NCI-H1930 (cell line): ENCODE measurements around the gene PDILT.
A peak's percentile ranks its signal among the peaks of the same experiment; 100 is the strongest.

Source experiments
- DNase-seq, 2 experiments: peaks; one replicate each; lab custom pipeline; 2025; lab: John Stamatoyannopoulos, UW

The PDILT gene

DNA sequence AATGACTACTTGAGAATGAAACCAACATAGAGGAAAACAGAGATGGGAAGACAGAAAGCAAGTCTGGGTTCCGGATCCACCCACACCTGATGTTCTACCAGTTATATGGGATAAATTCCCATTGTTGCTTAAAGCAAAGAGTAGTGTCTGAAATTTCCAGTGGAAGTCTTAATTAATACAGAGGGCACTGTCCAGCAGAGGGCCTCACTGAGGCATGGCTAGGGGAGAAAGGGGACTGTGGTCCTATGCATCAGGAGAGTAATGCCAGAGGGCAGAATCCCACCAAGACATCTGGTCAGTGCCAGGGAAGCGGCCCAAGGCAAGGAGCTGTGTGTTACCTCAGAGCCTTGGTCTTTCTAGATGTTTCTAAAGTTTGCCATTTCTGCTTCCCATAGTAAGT, 44.5 kb downstream of the PDILT start:
- no peak for DNase-seq

- no peak for DNase-seq
Measured at GRCh38 chr16:20355114-20355782, 49.3 kb downstream of the PDILT start.

DNA sequence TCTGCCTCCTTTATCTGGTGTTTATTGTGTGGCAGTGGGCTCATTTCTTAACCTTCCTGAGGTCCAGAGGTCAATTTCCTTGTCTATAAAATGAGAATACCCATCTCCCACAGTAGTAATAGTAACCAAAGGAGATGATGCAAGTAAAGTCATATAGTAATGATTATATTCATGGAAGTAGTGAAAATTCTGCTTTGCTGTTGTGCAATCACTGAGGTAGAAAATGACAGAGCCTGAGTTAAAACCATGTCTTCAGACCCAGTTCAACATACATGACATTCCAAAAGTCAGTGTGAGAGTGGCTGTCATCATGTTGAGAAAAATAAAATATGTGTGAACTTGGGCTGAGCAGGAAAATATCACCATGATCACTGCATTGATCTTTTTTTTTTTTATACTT, 51.2 kb downstream of the PDILT start:
- no peak for DNase-seq

- DNase-seq: no peak
Measured at GRCh38 chr16:20352615-20353014, 51.9 kb downstream of the PDILT start, which contains the start of gene UMOD. Gene UMOD (minus strand): TSS chr16:20352715. CDS start chr16:20350737, 1,978 bp downstream.

GRCh38 chr16:20349615-20350014, 54.9 kb downstream of the PDILT start:
- no peak for DNase-seq

DNA sequence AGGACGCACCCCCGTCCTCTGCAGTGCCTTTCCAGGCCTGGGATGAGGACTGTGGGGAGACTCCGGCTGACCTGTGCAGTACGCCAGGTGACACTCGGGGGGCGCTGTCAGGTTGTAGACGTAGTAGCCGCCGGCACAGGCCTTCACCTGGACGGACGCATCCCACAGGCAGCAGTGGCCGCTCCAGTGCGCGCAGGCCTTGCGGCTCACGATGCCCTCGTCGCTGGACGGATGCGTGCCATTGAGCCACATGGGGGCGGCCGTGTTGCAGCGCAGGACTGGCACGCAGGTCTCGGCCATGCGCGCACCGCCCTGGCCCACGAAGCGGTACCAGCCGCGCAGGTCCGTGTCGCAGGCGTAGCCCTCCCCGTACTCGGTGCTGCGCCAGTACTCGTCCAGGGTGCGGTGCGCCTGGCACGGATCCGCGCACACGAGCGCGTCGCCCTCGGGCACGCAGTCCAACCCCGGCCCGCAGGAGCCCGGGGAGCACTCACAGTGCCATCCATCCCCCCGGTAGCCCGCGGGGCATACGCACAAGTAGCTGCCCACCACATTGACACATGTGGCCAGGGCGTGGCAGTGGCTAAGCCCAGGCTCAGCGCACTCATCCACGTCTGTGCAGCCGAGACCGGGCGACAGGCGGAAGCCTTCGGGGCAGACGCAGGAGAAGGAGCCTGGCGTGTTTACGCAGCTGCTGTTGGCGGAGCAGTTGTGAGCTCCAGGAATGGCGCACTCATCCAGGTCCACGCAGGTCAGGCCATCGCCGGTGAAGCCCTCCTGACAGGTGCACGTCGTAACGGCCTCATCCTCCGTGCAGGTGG, 56.0 kb downstream of the PDILT start:
- DNase-seq: peak; percentile 9 to 62

DNA sequence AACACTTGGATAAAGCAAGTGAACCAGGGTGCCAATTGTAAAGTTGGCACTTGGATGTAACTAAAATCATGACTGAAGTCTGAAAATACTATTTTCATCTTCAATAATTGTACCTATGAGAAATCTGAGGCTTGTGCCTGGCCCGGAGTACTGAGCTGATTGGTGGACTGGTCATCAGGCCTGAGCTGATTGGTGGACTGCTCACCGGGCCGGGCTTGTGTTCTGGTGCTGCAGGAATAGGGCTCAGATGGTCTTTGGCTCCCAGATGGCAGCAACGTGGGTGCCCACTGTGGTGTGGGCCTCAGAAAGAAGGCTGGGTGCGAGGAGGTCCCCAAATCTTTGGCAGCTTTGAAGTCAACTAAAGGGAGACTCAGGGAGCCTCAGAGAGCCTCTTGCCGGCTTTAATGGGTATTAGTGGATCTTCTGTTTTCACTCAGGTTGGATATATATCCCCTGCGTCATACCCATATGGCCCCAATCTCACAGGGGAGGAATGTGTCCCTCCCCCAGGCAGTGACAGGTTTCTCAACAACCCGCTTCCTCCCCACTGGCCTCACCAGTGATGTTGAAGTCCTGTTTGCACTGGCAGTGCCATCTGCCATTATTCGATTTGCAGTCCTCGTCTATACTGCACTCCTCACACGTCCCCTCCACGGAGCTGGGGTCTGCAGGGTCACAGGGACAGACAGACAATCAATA, 56.7 kb downstream of the PDILT start:
- no peak for DNase-seq

GRCh38 chr16:20344611-20345010, 59.9 kb downstream of the PDILT start:
- DNase-seq: no peak

GRCh38 chr16:20339744-20340143, 64.8 kb downstream of the PDILT start:
- DNase-seq: no peak

- no peak for DNase-seq
Measured at GRCh38 chr16:20336955-20337354, 67.6 kb downstream of the PDILT start.

- no peak for DNase-seq
Measured at GRCh38 chr16:20334396-20334795, 70.1 kb downstream of the PDILT start.

- no peak for DNase-seq
Measured at GRCh38 chr16:20333120-20333519, 71.4 kb downstream of the PDILT start.

GRCh38 chr16:20332411-20332810, 72.1 kb downstream of the PDILT start:
- DNase-seq: no peak

DNA sequence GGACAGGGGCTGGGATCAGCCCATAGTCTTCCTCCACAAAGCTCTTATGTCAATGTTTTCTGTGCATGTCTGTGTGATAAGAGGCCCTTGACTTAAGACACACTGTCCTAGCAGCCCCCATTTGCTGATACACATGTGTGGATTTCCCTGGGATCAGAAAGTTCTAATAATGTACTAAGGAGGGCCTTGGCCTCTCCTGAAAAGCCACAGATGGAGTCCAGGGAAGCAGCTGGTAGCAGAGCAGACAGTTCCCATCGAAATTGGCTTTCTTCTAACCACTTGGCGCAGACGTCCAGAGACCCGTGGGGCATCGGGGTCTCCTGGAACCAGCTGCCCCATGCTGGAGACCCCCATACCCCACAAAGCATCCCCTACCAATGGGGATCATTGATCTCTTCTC, 72.9 kb downstream of the PDILT start:
- DNase-seq: no peak

GRCh38 chr16:20329392-20330138, 75.0 kb downstream of the PDILT start:
- no peak for DNase-seq

GRCh38 chr16:20327444-20328041, 77.0 kb downstream of the PDILT start, which contains the start of gene GP2:
Gene GP2 (minus strand): TSS chr16:20327513. CDS start chr16:20326431, 1,082 bp downstream.
- DNase-seq: no peak

DNA sequence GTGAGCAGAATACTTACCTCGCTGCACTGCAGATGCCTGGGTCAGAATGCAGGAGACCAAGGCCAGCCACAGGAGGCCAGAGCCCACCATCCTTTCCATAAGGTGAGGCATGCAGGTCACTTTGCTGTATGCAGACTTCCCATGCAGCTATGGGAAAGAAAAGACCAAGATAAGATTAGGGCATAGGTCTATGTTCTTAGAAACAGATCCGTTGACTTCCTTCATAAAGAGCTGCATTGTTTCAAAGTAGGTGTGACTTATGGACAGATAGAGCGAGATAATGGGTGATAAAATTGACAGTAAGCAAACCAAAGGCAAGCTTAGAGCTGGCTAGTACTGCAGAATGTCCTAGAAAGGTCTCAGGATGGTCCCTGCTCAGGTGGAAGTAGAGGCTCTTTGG, 78.2 kb downstream of the PDILT start:
- no peak for DNase-seq

DNA sequence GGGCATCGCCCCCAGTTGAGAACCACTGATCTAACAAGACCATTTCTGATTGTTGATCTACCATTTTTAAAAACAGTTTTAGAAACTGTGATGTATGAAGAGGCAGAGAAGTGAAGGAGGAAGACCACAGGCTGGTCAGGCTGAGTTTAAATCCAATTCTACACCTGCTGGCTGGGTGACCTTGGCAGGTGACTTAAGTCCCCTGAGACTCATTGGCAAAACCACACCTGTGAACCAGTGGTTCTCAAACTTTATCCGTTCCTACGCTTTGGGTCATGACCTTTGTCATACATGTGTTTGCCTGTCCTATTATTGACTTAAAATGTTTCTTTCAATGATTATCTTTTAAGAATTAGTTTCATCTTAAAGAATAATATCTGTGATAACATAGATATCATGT, 79.5 kb downstream of the PDILT start:
- DNase-seq: no peak

- DNase-seq: no peak
Measured at GRCh38 chr16:20323591-20324117, 80.9 kb downstream of the PDILT start.

DNA sequence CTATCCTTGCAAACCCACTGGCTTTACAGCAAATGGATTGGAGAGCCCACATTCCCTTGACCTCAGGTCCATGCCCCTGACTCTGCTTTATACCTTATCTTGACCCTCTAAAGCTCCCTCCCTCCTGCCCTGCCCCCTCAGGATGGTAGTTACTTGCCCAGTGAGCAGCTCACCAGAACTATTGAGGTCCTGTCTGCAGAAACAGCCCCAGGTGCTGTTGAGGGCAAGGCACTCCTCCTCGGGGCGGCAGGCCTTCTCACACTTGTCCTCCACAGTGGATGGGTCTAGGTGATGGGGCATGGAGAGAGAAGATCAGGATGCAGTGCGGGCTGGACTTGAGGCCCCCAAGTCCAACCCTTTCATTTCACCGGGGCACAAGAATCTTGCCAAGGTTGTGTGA, 81.8 kb downstream of the PDILT start:
- DNase-seq: no peak

DNA sequence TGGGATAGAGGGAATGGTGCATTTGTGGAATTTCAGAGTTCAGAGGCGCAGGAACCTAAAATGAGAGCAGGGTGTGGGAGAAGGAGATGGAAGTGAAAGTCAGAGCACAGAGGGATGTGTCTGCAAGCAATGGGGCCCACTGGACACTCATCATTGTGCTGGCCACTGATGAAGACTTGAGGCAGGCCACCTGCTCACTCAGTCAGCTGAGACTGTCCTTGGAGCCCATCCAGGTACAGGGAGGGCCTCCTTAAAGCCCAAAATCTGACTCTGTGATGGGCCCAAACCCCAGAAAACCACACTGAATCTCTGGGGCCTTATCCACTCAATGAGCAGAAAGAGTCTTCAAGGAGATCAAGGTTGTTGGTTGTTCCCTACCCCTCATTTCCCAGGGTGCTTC, 82.9 kb downstream of the PDILT start:
- no peak for DNase-seq
